HepG2 (cell line): ENCODE results near the gene GSTM2.

Source experiments
- GLI4 ChIP-seq: sonication (generic); formaldehyde crosslinking; IDR thresholded peaks from 2 replicates; pipeline ENCODE4 v1.5.1; 2020; ENCODE audit warnings: missing genetic modification reagents, mild to moderate bottlenecking, moderate library complexity, borderline replicate concordance
- HNRNPUL1 ChIP-seq: fragments of 200-400 bp; formaldehyde crosslinking; IDR thresholded peaks from 2 replicates; pipeline ENCODE4 v1.6.1; 2017; ENCODE audit warnings: low read depth, mild to moderate bottlenecking, low read length, moderate library complexity
- KLF16 ChIP-seq, 2 experiments: sonication (generic) in 1 of 2; formaldehyde crosslinking in 1 of 2; IDR thresholded peaks; 2 replicates each; pipeline versions ENCODE4 v1.6.1 to v1.8.0; 2016 to 2023; ENCODE audit warnings: missing genetic modification reagents in 2 of 2, missing compliant biosample characterization in 1 of 2
- MAFF ChIP-seq: IDR thresholded peaks from 2 replicates; pipeline ENCODE4 v1.6.1; 2011; ENCODE audit warnings: low read depth, low read length, improper control_type of control experiment
- SIN3A ChIP-seq: IDR thresholded peaks from 2 replicates; pipeline ENCODE4 v1.6.1; 2011; ENCODE audit warnings: low read depth, mild to moderate bottlenecking, control low read depth, low read length, borderline replicate concordance
- SRF ChIP-seq: IDR thresholded peaks from 2 replicates; pipeline ENCODE4 v1.6.1; 2011; ENCODE audit warnings: mild to moderate bottlenecking, low read depth, low read length, moderate library complexity
- ZNF644 ChIP-seq: IDR thresholded peaks from 2 replicates; pipeline ENCODE4 v1.6.1; 2016; ENCODE audit warnings: low read depth
- TF ChIP-seq, protein P1 (sequence below): sonication (generic); formaldehyde crosslinking; IDR thresholded peaks from 2 replicates; pipeline ENCODE4 v1.4.0; 2020; ENCODE audit warnings: missing genetic modification reagents, borderline replicate concordance
- TF ChIP-seq, protein P2 (sequence below): sonication (generic); formaldehyde crosslinking; IDR thresholded peaks from 2 replicates; pipeline ENCODE4 v1.5.0; 2020; ENCODE audit warnings: missing genetic modification reagents
- TF ChIP-seq, protein P3 (sequence below), 2 experiments: sonication (generic) in 1 of 2; formaldehyde crosslinking in 1 of 2; IDR thresholded peaks; 2 replicates each; pipeline versions ENCODE4 v1.4.0 to v1.6.1; 2016 to 2020; ENCODE audit warnings: borderline replicate concordance in 1 of 2, low read depth in 1 of 2, mild to moderate bottlenecking in 1 of 2, missing genetic modification reagents in 1 of 2

DNA sequence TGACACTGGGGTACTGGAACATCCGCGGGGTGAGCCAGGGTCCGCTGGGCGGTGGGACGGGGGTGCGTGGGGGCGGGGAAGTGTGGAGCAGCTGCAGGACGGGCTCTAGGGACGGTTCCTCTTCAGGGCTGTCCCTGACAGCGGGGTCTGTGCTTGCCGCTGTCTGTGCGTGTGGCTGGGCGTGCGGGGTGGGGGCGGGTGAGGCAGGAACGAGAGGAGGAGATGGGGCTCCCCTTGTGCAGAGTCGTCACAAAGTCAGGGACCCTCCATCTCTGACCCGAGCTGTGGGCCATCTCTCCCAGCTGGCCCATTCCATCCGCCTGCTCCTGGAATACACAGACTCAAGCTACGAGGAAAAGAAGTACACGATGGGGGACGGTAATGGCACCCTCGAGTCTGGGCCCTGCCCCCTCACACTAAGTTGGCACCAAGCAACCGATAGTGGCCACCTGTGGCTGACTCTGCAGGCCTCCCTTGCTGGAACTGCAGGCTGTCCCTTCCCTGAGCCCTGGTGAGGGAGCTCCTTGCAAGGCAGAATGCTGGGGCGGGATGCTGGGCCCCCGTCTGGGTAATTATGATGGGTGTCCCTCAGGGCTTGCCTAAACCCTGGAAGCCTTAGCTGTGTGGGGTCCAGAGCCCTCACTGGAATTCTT is 392 bp downstream of the GSTM2 start:
- TF ChIP-seq SIN3A, result no peak
- no peak for TF ChIP-seq GLI4 (CRISPR knock-in tag)
- TF ChIP-seq, protein P1, sequence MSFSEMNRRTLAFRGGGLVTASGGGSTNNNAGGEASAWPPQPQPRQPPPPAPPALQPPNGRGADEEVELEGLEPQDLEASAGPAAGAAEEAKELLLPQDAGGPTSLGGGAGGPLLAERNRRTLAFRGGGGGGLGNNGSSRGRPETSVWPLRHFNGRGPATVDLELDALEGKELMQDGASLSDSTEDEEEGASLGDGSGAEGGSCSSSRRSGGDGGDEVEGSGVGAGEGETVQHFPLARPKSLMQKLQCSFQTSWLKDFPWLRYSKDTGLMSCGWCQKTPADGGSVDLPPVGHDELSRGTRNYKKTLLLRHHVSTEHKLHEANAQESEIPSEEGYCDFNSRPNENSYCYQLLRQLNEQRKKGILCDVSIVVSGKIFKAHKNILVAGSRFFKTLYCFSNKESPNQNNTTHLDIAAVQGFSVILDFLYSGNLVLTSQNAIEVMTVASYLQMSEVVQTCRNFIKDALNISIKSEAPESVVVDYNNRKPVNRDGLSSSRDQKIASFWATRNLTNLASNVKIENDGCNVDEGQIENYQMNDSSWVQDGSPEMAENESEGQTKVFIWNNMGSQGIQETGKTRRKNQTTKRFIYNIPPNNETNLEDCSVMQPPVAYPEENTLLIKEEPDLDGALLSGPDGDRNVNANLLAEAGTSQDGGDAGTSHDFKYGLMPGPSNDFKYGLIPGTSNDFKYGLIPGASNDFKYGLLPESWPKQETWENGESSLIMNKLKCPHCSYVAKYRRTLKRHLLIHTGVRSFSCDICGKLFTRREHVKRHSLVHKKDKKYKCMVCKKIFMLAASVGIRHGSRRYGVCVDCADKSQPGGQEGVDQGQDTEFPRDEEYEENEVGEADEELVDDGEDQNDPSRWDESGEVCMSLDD (CRISPR knock-in tag), result no peak
- TF ChIP-seq KLF16 (CRISPR knock-in tag; IDR thresholded peaks at IDR 0.05), result no peak
- TF ChIP-seq, protein P2, sequence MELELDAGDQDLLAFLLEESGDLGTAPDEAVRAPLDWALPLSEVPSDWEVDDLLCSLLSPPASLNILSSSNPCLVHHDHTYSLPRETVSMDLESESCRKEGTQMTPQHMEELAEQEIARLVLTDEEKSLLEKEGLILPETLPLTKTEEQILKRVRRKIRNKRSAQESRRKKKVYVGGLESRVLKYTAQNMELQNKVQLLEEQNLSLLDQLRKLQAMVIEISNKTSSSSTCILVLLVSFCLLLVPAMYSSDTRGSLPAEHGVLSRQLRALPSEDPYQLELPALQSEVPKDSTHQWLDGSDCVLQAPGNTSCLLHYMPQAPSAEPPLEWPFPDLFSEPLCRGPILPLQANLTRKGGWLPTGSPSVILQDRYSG (CRISPR knock-in tag), result no peak
- TF ChIP-seq SRF, result no peak
- TF ChIP-seq ZNF644 (CRISPR knock-in tag), result no peak
- TF ChIP-seq MAFF, result no peak
- TF ChIP-seq, protein P3, sequence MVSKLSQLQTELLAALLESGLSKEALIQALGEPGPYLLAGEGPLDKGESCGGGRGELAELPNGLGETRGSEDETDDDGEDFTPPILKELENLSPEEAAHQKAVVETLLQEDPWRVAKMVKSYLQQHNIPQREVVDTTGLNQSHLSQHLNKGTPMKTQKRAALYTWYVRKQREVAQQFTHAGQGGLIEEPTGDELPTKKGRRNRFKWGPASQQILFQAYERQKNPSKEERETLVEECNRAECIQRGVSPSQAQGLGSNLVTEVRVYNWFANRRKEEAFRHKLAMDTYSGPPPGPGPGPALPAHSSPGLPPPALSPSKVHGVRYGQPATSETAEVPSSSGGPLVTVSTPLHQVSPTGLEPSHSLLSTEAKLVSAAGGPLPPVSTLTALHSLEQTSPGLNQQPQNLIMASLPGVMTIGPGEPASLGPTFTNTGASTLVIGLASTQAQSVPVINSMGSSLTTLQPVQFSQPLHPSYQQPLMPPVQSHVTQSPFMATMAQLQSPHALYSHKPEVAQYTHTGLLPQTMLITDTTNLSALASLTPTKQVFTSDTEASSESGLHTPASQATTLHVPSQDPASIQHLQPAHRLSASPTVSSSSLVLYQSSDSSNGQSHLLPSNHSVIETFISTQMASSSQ (IDR thresholded peaks at IDR 0.05; ENCODE audit: low read depth), result no peak
- TF ChIP-seq, protein P3 (CRISPR knock-in tag; IDR thresholded peaks at IDR 0.05; ENCODE audit: borderline replicate concordance), result no peak
- TF ChIP-seq HNRNPUL1, result no peak
